Stimulated activated CD4-positive, alpha-beta T cell treated with anti-CD3 and anti-CD28 coated beads, Interleukin-1b, Interleukin-23, amount 100 ng/mL, for 1 hour (primary cell): ENCODE results near the gene TMLHE.
"Not testable (repeated sequence)": the region's sequence is repeated elsewhere in the genome, so short reads cannot be mapped to it uniquely, and the experiment has no call there.

Experiments used
- DNase-seq, 2 donors: peaks; one replicate each; pipeline ENCODE4 v3.0.0-alpha.2; 2020; ENCODE audit warnings: low read depth in 2 of 2

Gene TMLHE

GRCh38 chrX:155612312-155613224 is at the start of gene TMLHE, which contains the start of gene SPRY3:
Gene TMLHE, minus strand, starts transcription at chrX:155612952. Its CDS starts 67,676 bp downstream, at chrX:155545276.
Gene SPRY3, plus strand, starts transcription at chrX:155612586.
- DNase-seq: peak in 1 of 2 donors; percentile 27

- DNase-seq: no peak
Measured at GRCh38 chrX:155662282-155662681, 49.5 kb upstream of the TMLHE start.

- DNase-seq: no peak
Measured at GRCh38 chrX:155645180-155645579, 32.4 kb upstream of the TMLHE start.

- DNase-seq: no peak
Measured at GRCh38 chrX:155643240-155643639, 30.5 kb upstream of the TMLHE start.

GRCh38 chrX:155641371-155641770 is 28.6 kb upstream of the TMLHE start:
- not testable (repeated sequence) for DNase-seq

GRCh38 chrX:155637714-155638113 is 25.0 kb upstream of the TMLHE start:
- DNase-seq: no peak

- DNase-seq: not testable (repeated sequence)
Measured at GRCh38 chrX:155635019-155635418, 22.3 kb upstream of the TMLHE start.

GRCh38 chrX:155632431-155633100 is 19.8 kb upstream of the TMLHE start:
- DNase-seq: no peak

GRCh38 chrX:155620110-155620509 is 7.4 kb upstream of the TMLHE start:
- DNase-seq: not testable (repeated sequence)

- no peak for DNase-seq
Measured at GRCh38 chrX:155615938-155616337, 3.2 kb upstream of the TMLHE start.

GRCh38 chrX:155613927-155614559 is 1.3 kb upstream of the TMLHE start:
- no peak for DNase-seq

GRCh38 chrX:155611302-155611701 is 1.4 kb downstream of the TMLHE start:
- DNase-seq: no peak

- DNase-seq: no peak
Measured at GRCh38 chrX:155592981-155593380, 19.8 kb downstream of the TMLHE start.

GRCh38 chrX:155592331-155592730 is 20.4 kb downstream of the TMLHE start:
- DNase-seq: no peak

- DNase-seq: no peak
Measured at GRCh38 chrX:155577682-155578081, 35.1 kb downstream of the TMLHE start.

- no peak for DNase-seq
Measured at GRCh38 chrX:155563099-155563498, 49.7 kb downstream of the TMLHE start.

- DNase-seq: no peak
Measured at GRCh38 chrX:155544881-155545280, 67.9 kb downstream of the TMLHE start.

- no peak for DNase-seq
Measured at GRCh38 chrX:155535866-155536265, 76.9 kb downstream of the TMLHE start.

- no peak for DNase-seq
Measured at GRCh38 chrX:155534800-155535199, 78.0 kb downstream of the TMLHE start.

- not testable (repeated sequence) for DNase-seq
Measured at GRCh38 chrX:155527023-155527422, 85.7 kb downstream of the TMLHE start.

GRCh38 chrX:155514225-155514624 is 98.5 kb downstream of the TMLHE start:
- no peak for DNase-seq

GRCh38 chrX:155505296-155505695 is 107.5 kb downstream of the TMLHE start:
- DNase-seq: no peak
